Muscle layer of duodenum (tissue), 2 donors: ENCODE results near the gene OPN1MW.
"Not testable (repeated sequence)": the region's sequence is repeated elsewhere in the genome, so short reads cannot be mapped to it uniquely, and the experiment has no call there.

Experiments used
- H3K27ac ChIP-seq: one replicate; pipeline ENCODE4 v1.7.0; 2013; ENCODE audit warnings: mild to moderate bottlenecking, low read length
- H3K27me3 ChIP-seq: one replicate; pipeline ENCODE4 v1.7.0; 2013; ENCODE audit warnings: low read depth, mild to moderate bottlenecking, control low read depth, low read length
- H3K36me3 ChIP-seq, 2 donors: one replicate each; pipeline ENCODE4 v1.7.0; 2013; ENCODE audit warnings: low read length in 2 of 2, control low read depth in 1 of 2, mild to moderate bottlenecking in 1 of 2; ENCODE audit not compliant: insufficient read depth in 2 of 2, control insufficient read depth in 1 of 2
- H3K4me1 ChIP-seq, 2 donors: one replicate each; pipeline ENCODE4 v1.7.0; 2013; ENCODE audit warnings: low read length in 2 of 2, mild to moderate bottlenecking in 2 of 2, control low read depth in 1 of 2, moderate library complexity in 1 of 2; ENCODE audit not compliant: insufficient read depth in 2 of 2, control insufficient read depth in 1 of 2
- H3K4me3 ChIP-seq, 2 donors: one replicate each; pipeline ENCODE4 v1.7.0; 2013; ENCODE audit warnings: low read length in 2 of 2, low read depth in 1 of 2, mild to moderate bottlenecking in 1 of 2
- H3K9me3 ChIP-seq, 2 donors: one replicate each; pipeline ENCODE4 v1.7.0; 2013; ENCODE audit warnings: low read length in 2 of 2, control low read depth in 1 of 2, mild to moderate bottlenecking in 1 of 2; ENCODE audit not compliant: control insufficient read depth in 1 of 2
- donor health status: healthy.

OPN1MW gene

DNA sequence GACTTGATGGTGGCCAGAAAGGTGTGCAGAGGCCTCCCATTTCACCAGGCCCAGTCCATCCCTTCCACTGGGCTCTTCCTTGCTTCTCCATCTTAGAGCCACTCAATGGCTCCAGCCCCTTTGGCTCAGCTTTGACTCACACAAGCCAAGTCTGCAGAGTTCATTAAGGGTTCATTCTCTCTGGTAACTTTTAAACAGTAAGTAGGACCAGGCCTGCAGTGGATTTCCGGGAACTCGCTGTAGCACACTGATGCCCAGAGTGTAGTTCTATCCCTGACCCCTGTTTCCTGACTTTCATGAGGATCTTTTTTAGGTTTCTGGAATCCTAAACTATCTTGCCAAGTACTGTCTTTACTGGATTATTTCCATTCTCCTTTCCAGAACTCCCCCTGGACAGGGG, 25.2 kb upstream of the OPN1MW start:
- H3K4me3 ChIP-seq, H3K9me3 ChIP-seq, H3K36me3 ChIP-seq, H3K4me1 ChIP-seq, H3K27ac ChIP-seq, H3K27me3 ChIP-seq: not testable (repeated sequence)

DNA sequence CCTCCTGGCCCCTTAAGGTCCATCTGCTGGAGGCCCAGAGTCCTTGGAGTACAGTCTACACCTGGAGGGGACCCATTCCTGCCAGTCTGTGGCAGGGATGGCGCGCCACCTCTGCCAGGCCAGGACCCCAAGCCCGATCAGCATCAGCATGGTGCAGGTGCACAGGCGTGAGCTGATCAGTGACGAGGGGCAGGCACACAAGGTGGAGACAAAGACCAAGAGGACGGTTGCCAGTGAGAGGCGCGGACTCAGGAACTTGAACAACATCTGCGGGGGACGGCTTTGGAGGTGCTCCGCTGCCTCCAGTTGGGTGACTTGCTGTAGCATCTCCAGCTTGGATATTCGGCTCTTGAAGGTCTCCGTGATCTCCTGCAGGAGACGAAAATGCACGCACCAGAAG, 23.1 kb upstream of the OPN1MW start:
- H3K4me1 ChIP-seq, H3K9me3 ChIP-seq, H3K4me3 ChIP-seq, H3K27me3 ChIP-seq, H3K36me3 ChIP-seq, H3K27ac ChIP-seq: not testable (repeated sequence)

DNA sequence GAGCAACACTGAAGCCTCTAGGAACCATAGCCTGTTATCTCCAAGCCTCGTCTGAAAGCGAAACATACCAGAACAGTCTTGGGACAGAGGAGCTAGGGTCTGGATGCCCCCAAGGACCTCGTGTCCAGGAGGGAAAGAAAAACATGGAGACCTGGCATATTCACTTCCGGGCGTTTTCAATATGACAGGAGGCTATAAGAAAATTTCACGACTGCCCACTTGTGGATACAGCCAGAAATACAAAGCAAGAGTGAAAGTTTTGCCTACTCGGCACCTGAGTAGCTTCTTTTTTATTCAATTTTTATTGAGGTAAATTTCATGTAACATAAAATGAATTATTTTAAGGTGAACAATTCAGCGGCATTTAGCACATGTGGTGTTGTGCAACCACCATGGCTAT, 17.5 kb upstream of the OPN1MW start:
- H3K27ac ChIP-seq, H3K9me3 ChIP-seq, H3K27me3 ChIP-seq, H3K36me3 ChIP-seq, H3K4me3 ChIP-seq, H3K4me1 ChIP-seq: not testable (repeated sequence)

DNA sequence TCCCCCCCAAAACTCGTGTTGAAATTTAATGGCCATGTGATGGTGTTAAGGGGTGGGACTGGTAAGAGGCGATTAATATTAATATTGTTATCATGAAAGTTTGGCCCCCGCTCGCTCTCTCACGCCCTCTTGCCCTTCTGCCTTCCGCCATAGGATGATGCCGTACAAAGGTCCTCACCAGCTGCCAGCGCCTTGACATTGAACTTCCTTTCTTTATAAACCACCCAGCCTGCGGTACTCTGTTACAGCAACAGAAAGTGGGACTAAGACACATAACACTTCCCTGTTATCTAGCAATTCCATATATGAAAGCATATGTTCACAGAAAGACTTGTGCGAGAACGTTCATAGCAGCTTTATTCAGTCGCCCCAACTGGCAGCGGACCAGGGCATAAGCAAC, 14.0 kb upstream of the OPN1MW start:
- H3K4me3 ChIP-seq, H3K27me3 ChIP-seq, H3K9me3 ChIP-seq, H3K4me1 ChIP-seq, H3K27ac ChIP-seq, H3K36me3 ChIP-seq: not testable (repeated sequence)

DNA sequence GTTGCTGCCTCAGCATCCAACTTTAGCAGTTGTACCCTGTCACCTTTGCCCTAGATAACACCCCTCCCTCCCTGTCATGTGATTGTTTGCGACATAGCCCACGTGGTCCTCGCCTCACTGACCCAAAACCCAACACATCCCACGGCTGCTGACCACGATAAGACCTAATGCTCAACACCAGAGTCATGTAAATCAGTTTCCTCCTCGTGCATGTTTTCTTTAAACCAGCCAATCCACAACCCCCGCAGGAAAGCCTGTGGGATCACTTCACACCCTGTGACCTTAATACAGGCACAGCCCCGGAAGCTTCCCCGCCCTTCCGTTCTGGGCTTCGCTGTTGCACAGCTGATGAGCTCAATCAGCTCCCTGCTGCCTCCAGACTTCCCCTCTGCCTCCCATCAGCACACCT, 9.9 kb upstream of the OPN1MW start:
- H3K4me1 ChIP-seq, H3K27me3 ChIP-seq, H3K27ac ChIP-seq, H3K4me3 ChIP-seq, H3K36me3 ChIP-seq, H3K9me3 ChIP-seq: not testable (repeated sequence)

DNA sequence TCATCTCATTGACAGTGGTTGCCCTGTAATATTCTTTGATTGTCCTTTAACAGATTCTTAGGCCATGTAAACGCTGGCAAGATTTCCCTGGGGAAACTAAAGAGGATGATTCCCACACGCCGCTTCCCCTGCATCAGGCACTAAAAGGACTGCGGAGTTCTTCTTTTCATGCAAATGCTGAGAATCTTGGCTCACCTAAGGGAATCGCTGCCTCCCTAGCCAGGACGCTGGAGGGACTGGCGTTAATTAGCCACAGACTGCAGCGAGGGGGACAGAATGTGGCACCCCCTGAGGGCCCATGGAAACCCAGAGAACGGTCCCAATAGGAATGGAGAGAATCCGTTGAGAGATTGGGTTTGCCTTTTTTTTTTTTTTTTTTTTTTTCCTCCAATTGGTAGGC, 8.0 kb upstream of the OPN1MW start:
- H3K9me3 ChIP-seq, H3K4me3 ChIP-seq: not testable (repeated sequence)

DNA sequence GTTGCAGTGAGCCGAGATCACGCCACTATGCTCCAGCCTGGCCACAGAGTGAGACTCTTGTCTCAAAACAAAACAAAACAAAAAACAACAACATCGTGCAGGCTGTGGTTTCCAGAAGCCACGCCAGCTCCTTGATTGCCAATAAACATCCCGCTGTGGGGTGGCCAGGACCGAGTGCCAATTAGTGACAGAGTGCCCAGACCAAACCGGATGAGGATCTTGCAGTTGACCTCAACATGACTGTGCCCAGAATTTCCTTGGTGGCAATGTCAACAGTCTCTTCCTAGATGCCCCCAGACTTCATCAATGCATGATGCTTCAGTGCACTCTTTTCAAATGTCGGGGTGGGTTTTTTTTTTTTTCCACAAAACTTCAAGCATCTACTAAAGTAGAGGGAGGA, 1.4 kb downstream of the OPN1MW start:
- H3K36me3 ChIP-seq, H3K27ac ChIP-seq, H3K4me1 ChIP-seq: not testable (repeated sequence)

More for the DNA sequence above, 8.0 kb upstream of the OPN1MW start:
- H3K27me3 ChIP-seq, H3K36me3 ChIP-seq, H3K4me1 ChIP-seq, H3K27ac ChIP-seq: not testable (repeated sequence)

DNA sequence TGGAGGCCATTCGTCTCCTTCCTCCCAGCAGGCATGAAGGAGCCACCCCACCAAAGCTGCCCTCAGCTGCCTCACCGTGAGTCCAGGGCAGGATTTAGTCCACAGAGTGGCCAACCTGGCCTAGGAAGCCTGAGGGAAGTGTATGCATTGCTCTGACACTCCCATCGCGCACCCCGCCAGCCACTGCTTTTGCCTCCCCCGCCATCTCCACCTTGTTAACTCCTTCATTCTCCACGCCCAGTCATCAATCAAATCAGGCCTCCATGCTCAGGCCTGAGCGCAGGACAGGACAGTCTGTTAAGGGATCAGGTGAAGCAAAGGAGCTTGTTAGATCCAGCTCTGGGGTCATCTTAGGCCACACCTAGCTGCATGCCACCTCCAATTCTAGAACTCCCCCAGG, 10.4 kb downstream of the OPN1MW start:
- H3K4me3 ChIP-seq, H3K27ac ChIP-seq, H3K27me3 ChIP-seq, H3K36me3 ChIP-seq, H3K9me3 ChIP-seq, H3K4me1 ChIP-seq: not testable (repeated sequence)

More for the DNA sequence above, 1.4 kb downstream of the OPN1MW start:
- not testable (repeated sequence) for H3K27me3 ChIP-seq, H3K4me3 ChIP-seq, H3K9me3 ChIP-seq

DNA sequence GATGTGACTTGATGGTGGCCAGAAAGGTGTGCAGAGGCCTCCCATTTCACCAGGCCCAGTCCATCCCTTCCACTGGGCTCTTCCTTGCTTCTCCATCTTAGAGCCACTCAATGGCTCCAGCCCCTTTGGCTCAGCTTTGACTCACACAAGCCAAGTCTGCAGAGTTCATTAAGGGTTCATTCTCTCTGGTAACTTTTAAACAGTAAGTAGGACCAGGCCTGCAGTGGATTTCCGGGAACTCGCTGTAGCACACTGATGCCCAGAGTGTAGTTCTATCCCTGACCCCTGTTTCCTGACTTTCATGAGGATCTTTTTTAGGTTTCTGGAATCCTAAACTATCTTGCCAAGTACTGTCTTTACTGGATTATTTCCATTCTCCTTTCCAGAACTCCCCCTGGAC, 11.9 kb downstream of the OPN1MW start:
- H3K36me3 ChIP-seq, H3K9me3 ChIP-seq, H3K27ac ChIP-seq, H3K4me1 ChIP-seq, H3K27me3 ChIP-seq, H3K4me3 ChIP-seq: not testable (repeated sequence)

DNA sequence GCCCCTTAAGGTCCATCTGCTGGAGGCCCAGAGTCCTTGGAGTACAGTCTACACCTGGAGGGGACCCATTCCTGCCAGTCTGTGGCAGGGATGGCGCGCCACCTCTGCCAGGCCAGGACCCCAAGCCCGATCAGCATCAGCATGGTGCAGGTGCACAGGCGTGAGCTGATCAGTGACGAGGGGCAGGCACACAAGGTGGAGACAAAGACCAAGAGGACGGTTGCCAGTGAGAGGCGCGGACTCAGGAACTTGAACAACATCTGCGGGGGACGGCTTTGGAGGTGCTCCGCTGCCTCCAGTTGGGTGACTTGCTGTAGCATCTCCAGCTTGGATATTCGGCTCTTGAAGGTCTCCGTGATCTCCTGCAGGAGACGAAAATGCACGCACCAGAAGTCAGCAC, 14.1 kb downstream of the OPN1MW start:
- not testable (repeated sequence) for H3K27me3 ChIP-seq, H3K4me3 ChIP-seq, H3K27ac ChIP-seq, H3K9me3 ChIP-seq, H3K4me1 ChIP-seq, H3K36me3 ChIP-seq

DNA sequence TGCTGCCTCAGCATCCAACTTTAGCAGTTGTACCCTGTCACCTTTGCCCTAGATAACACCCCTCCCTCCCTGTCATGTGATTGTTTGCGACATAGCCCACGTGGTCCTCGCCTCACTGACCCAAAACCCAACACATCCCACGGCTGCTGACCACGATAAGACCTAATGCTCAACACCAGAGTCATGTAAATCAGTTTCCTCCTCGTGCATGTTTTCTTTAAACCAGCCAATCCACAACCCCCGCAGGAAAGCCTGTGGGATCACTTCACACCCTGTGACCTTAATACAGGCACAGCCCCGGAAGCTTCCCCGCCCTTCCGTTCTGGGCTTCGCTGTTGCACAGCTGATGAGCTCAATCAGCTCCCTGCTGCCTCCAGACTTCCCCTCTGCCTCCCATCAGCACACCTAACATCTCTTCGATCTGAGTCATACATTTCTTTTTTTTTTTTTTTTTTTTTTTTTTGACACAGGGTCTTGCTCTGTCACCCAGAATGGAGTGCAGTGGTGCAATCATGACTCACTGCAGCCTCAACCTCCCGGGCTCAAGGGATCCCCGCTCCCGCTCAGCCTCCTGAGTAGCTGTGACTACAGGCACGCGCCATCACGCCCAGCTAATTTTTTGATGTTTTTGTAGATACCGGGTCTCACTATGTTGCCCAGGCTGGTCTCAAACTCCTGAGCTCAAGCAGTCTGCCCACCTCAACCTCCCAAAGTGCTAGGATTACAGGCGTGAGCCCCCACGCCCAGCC, 27.4 kb downstream of the OPN1MW start:
- not testable (repeated sequence) for H3K27ac ChIP-seq, H3K4me3 ChIP-seq, H3K36me3 ChIP-seq, H3K9me3 ChIP-seq, H3K27me3 ChIP-seq, H3K4me1 ChIP-seq

DNA sequence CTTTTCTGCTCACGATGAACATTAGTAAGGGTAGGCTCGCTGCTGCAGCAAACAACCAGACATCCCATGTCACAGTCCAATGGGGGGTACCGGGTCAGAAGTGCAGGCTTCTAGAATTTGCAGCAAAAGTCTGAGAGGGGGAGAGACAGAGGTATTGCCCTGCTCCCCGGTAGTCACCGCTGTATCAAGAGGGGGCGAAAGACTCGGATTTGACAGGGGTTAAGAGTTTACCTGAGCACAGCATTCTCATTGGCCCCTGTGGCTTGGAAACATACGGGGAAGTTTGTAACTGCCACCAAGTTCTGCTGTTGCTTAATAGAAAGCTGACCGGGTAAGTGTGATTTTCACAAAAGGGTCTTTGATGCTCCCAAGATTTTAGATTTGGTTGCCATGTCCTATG, 28.7 kb downstream of the OPN1MW start:
- H3K36me3 ChIP-seq, H3K27me3 ChIP-seq, H3K4me3 ChIP-seq, H3K4me1 ChIP-seq, H3K9me3 ChIP-seq, H3K27ac ChIP-seq: not testable (repeated sequence)
